Posterior vena cava (tissue), 2 donors: ENCODE results near the gene CDS1. TPM values are rescaled to one million over a fixed set of nuclear protein-coding genes. Genes with fewer than 3 reads are reported as not detected.

Source experiments
- DNase-seq: peaks from one replicate; pipeline ENCODE4 v3.0.0-alpha.2; 2020; ENCODE audit warnings: low spot score
- intact Hi-C, 2 donors: fragments of 100-400 bp; cut with DNase I; formaldehyde crosslinking; loops; one replicate each; pipeline versions ENCODE4 v1.14.1 to v1.14.2; 2022 to 2023
- total RNA-seq, 2 donors: library from RNA; stranded (reverse); fragmentation: NEBNext Ultra II Directional; extraction: Animal tissue kit (Norgen Biotek cat#: 25700); gene quantifications; one replicate each; pipeline ENCODE4 v1.2.1, GENCODE V29; 2021
- donor health status: DM: yes; HTN: yes; CAD: no.
- donor health status: DM: yes; HTN: yes; CAD: no.

CDS1 gene
- total RNA-seq, 2 donors from 2014 or later: 0.65 to 0.90 TPM

GRCh38 chr4:84596826-84597225, 13.9 kb downstream of the CDS1 start:
- intact Hi-C loops: no loop called here

GRCh38 chr4:84597450-84597849, 14.5 kb downstream of the CDS1 start:
- intact Hi-C loops: no loop called here
- DNase-seq: no peak

More at GRCh38 chr4:84596826-84597225, 13.9 kb downstream of the CDS1 start:
- no peak for DNase-seq

GRCh38 chr4:84606645-84607044, 23.7 kb downstream of the CDS1 start:
- DNase-seq: no peak
- intact Hi-C loops: no loop called here

- intact Hi-C loops: no loop called here
- DNase-seq: no peak
These were observed 28.6 kb downstream of the CDS1 start for GRCh38 chr4:84611531-84611930.

GRCh38 chr4:84614891-84615290, 32.0 kb downstream of the CDS1 start:
- intact Hi-C loops: no loop called here
- no peak for DNase-seq

GRCh38 chr4:84615355-84615754, 32.4 kb downstream of the CDS1 start:
- intact Hi-C loops: no loop called here

GRCh38 chr4:84622959-84623358, 40.0 kb downstream of the CDS1 start:
- DNase-seq: no peak
- intact Hi-C loops: no loop called here

More at GRCh38 chr4:84615355-84615754, 32.4 kb downstream of the CDS1 start:
- DNase-seq: no peak

GRCh38 chr4:84623661-84624060, 40.7 kb downstream of the CDS1 start:
- intact Hi-C loops: no loop called here
- no peak for DNase-seq

- intact Hi-C loops: no loop called here
- no peak for DNase-seq
These were observed 43.7 kb downstream of the CDS1 start for GRCh38 chr4:84626673-84627072.

GRCh38 chr4:84631573-84631972, 48.6 kb downstream of the CDS1 start:
- no peak for DNase-seq
- intact Hi-C loops: no loop called here

GRCh38 chr4:84632092-84632491, 49.2 kb downstream of the CDS1 start:
- DNase-seq: no peak
- intact Hi-C loops: no loop called here

GRCh38 chr4:84634961-84635360, 52.0 kb downstream of the CDS1 start:
- DNase-seq: no peak
- intact Hi-C loops: no loop called here

- intact Hi-C loops: no loop called here
- no peak for DNase-seq
These were observed 55.2 kb downstream of the CDS1 start for GRCh38 chr4:84638092-84638491.

GRCh38 chr4:84639145-84639544, 56.2 kb downstream of the CDS1 start:
- DNase-seq: no peak
- intact Hi-C loops: no loop called here

GRCh38 chr4:84644087-84644486, 61.2 kb downstream of the CDS1 start:
- DNase-seq: no peak
- intact Hi-C loops: no loop called here

GRCh38 chr4:84647312-84647884, 64.5 kb downstream of the CDS1 start:
- no peak for DNase-seq
- intact Hi-C loops: no loop called here

- intact Hi-C loops: no loop called here
- no peak for DNase-seq
These were observed 65.3 kb downstream of the CDS1 start for GRCh38 chr4:84648178-84648577.

GRCh38 chr4:84648863-84649647, 66.1 kb downstream of the CDS1 start:
- DNase-seq: no peak
- intact Hi-C loops: no loop called here

GRCh38 chr4:84651499-84651898, 68.6 kb downstream of the CDS1 start:
- intact Hi-C loops: no loop called here
- DNase-seq: no peak

- DNase-seq: no peak
- intact Hi-C loops: no loop called here
These were observed 69.6 kb downstream of the CDS1 start for GRCh38 chr4:84652478-84652877.

- no peak for DNase-seq
- intact Hi-C loops: no loop called here
These were observed 77.7 kb downstream of the CDS1 start for GRCh38 chr4:84660606-84661005.
